RWPE1 (cell line): ENCODE data around the gene DPM3.
A peak's percentile ranks its signal among the peaks of the same experiment; 100 is the strongest.

Source experiments
- CTCF ChIA-PET: fragments of 350-600 bp; sonication (Branson Sonifier 250); formaldehyde crosslinking; extraction: SDS; loops from one replicate; lab custom pipeline; 2021; lab: Yijun Ruan, JAX
- POLR2A ChIA-PET: fragments of 400-600 bp; formaldehyde crosslinking; extraction: SDS; loops from one replicate; lab custom pipeline; 2020; ENCODE audit warnings: antibody characterized with exemption; ENCODE audit not compliant: low non-redundant PET; lab: Yijun Ruan, JAX
- DNase-seq: peaks from one replicate; pipeline ENCODE4 v3.0.0; 2012; ENCODE audit warnings: low spot score
- H3K27ac ChIP-seq: fragments of 450-650 bp; 2 replicates; pipeline ENCODE4 v1.5.1; 2017
- CTCF ChIP-seq: fragments of 450-650 bp; conservative IDR thresholded peaks from 2 replicates; pipeline ENCODE4 v1.5.1; 2017; ENCODE audit warnings: low read depth, mild to moderate bottlenecking

DPM3 gene

GRCh38 chr1:155092131-155092530 is 48.2 kb downstream of the DPM3 start:
- ChIA-PET CTCF (interaction anchor here (0.5 to 2.5 kb wide), 28 partner anchors 9 to 239 kb away, joined by 3 to 29 read pairs (median 4); partner anchors contain the start of genes EFNA4, KRTCAP2, PBXIP1 and SHC1), POLR2A (no interaction called here)
- H3K27ac ChIP-seq = no peak overlapping the region
- TF ChIP-seq CTCF = no peak
- DNase-seq = no peak

GRCh38 chr1:155091071-155092051 is 49.0 kb downstream of the DPM3 start:
- TF ChIP-seq CTCF = peak; percentile 95
- ChIA-PET CTCF (interaction anchor here (0.5 to 2.5 kb wide), 32 partner anchors 8 to 313 kb away, joined by 3 to 29 read pairs (median 4); partner anchors contain the start of genes EFNA4, KRTCAP2, PBXIP1 and SHC1), POLR2A (no interaction called here)
- peak; percentile 57 for DNase-seq
- H3K27ac ChIP-seq = no peak overlapping the region
